ENCODE results near the gene TPRG1. TPM values are rescaled to one million over a fixed set of nuclear protein-coding genes. Genes with fewer than 3 reads are reported as not detected.

Gene TPRG1
- total and polyA plus RNA-seq, 2 donors (not counting 1 experiment from before 2014, with no cell fraction given), result 0.47 to 0.99 TPM

DNA sequence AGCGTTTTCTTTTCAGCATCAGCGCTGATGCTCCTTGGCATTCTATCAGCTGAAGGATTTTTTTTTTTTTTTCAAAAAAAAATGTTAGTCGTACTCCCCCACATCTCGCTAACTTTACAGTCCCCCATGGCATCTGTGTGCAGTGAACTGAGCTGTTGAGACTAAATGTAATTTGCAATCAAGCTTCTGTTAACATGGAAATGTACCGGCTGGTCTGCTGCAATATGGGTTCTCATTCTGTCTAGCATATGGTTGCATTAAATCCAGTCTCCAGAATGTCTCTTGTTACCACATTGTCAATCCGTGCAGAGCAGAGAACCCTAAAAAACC lies 32.2 kb upstream of the TPRG1 start:
- no peak overlapping the region for H2AFZ ChIP-seq (ENCODE audit: low read length)

GRCh38 chr3:189142527-189142926 lies 29.2 kb upstream of the TPRG1 start:
- Histone ChIP-seq H3K27me3 (ENCODE audit: control insufficient read depth, insufficient read depth, low read length) (peaks cover 7% of the 10 kb centered on the region), H3K4me3 (replicated peaks in 1 of 4; ENCODE audit: control extremely low read depth in 1 of 4, insufficient read depth in 1 of 4, low read depth in 3 of 4, low read length in 4 of 4) (no peak overlapping the region), H4K20me1 (ENCODE audit: control insufficient read depth, extremely low read depth, insufficient read depth, low read length) (no peaks in the 10 kb centered on the region), H3K4me2 (ENCODE audit: extremely low read depth, insufficient read depth, low read length) (no peak overlapping the region), H3K9me3 (ENCODE audit: control insufficient read depth, insufficient read depth, low read depth, low read length) (no peaks in the 10 kb centered on the region), H3K36me3 (ENCODE audit: control insufficient read depth, insufficient read depth, low read length) (no peaks in the 10 kb centered on the region), H3K4me1 (ENCODE audit: control insufficient read depth, extremely low read depth, insufficient read depth, low read length) (no peaks in the 10 kb centered on the region), H2AFZ (ENCODE audit: low read length) (no peak overlapping the region), H3K9ac (ENCODE audit: insufficient read depth, low read length) (no peak overlapping the region), H3K27ac (ENCODE audit: insufficient read depth, low read length) (no peak overlapping the region), H3K79me2 (ENCODE audit: control insufficient read depth, insufficient read depth, low read length) (no peaks in the 10 kb centered on the region)
- no peak for DNase-seq (ENCODE audit: low read depth in 2 of 2)
- TF ChIP-seq EZH2 (IDR thresholded peaks at IDR 0.05; ENCODE audit: low read length, missing control alignments), result no peak
- no peak for TF ChIP-seq CTCF (conservative IDR thresholded peaks at IDR 0.05 in 1 of 2, IDR thresholded peaks at IDR 0.05 in 1 of 2; ENCODE audit: low read depth in 1 of 2, low read length in 2 of 2)

More for the DNA sequence above, 32.2 kb upstream of the TPRG1 start:
- no peak for TF ChIP-seq CTCF (conservative IDR thresholded peaks at IDR 0.05 in 1 of 2, IDR thresholded peaks at IDR 0.05 in 1 of 2; ENCODE audit: low read depth in 1 of 2, low read length in 2 of 2)
- no peak for TF ChIP-seq EZH2 (IDR thresholded peaks at IDR 0.05; ENCODE audit: low read length, missing control alignments)
- H3K27ac ChIP-seq (ENCODE audit: insufficient read depth, low read length), result no peak overlapping the region
- no peaks in the 10 kb centered on the region for H4K20me1 ChIP-seq (ENCODE audit: control insufficient read depth, extremely low read depth, insufficient read depth, low read length)
- no peaks in the 10 kb centered on the region for H3K4me1 ChIP-seq (ENCODE audit: control insufficient read depth, extremely low read depth, insufficient read depth, low read length)
- H3K4me3 ChIP-seq (replicated peaks in 1 of 4; ENCODE audit: control extremely low read depth in 1 of 4, insufficient read depth in 1 of 4, low read depth in 3 of 4, low read length in 4 of 4), result no peak overlapping the region
- no peak overlapping the region for H3K4me2 ChIP-seq (ENCODE audit: extremely low read depth, insufficient read depth, low read length)
- H3K9me3 ChIP-seq (ENCODE audit: control insufficient read depth, insufficient read depth, low read depth, low read length), result no peaks in the 10 kb centered on the region
- H3K27me3 ChIP-seq (ENCODE audit: control insufficient read depth, insufficient read depth, low read length), result peaks cover 7% of the 10 kb centered on the region
- no peaks in the 10 kb centered on the region for H3K36me3 ChIP-seq (ENCODE audit: control insufficient read depth, insufficient read depth, low read length)
- peak in 1 of 2 donors; percentile 28 for DNase-seq (ENCODE audit: low read depth in 2 of 2)
- no peak overlapping the region for H3K9ac ChIP-seq (ENCODE audit: insufficient read depth, low read length)
- H3K79me2 ChIP-seq (ENCODE audit: control insufficient read depth, insufficient read depth, low read length), result no peaks in the 10 kb centered on the region

- Histone ChIP-seq H3K27me3 (ENCODE audit: control insufficient read depth, insufficient read depth, low read length) (peaks cover 7% of the 10 kb centered on the region), H3K27ac (ENCODE audit: insufficient read depth, low read length) (no peak overlapping the region), H2AFZ (ENCODE audit: low read length) (no peak overlapping the region), H3K4me1 (ENCODE audit: control insufficient read depth, extremely low read depth, insufficient read depth, low read length) (no peaks in the 10 kb centered on the region), H3K4me2 (ENCODE audit: extremely low read depth, insufficient read depth, low read length) (no peak overlapping the region), H3K9me3 (ENCODE audit: control insufficient read depth, insufficient read depth, low read depth, low read length) (no peaks in the 10 kb centered on the region), H3K36me3 (ENCODE audit: control insufficient read depth, insufficient read depth, low read length) (no peaks in the 10 kb centered on the region), H3K4me3 (replicated peaks in 1 of 4; ENCODE audit: control extremely low read depth in 1 of 4, insufficient read depth in 1 of 4, low read depth in 3 of 4, low read length in 4 of 4) (no peak overlapping the region), H3K9ac (ENCODE audit: insufficient read depth, low read length) (no peak overlapping the region), H4K20me1 (ENCODE audit: control insufficient read depth, extremely low read depth, insufficient read depth, low read length) (no peaks in the 10 kb centered on the region), H3K79me2 (ENCODE audit: control insufficient read depth, insufficient read depth, low read length) (no peaks in the 10 kb centered on the region)
- TF ChIP-seq EZH2 (IDR thresholded peaks at IDR 0.05; ENCODE audit: low read length, missing control alignments) (no peak), CTCF (conservative IDR thresholded peaks at IDR 0.05 in 1 of 2, IDR thresholded peaks at IDR 0.05 in 1 of 2; ENCODE audit: low read depth in 1 of 2, low read length in 2 of 2) (no peak)
- DNase-seq (ENCODE audit: low read depth in 2 of 2), result peak in 1 of 2 donors; percentile 52
These were observed 28.4 kb upstream of the TPRG1 start for GRCh38 chr3:189143321-189143720.

Measured in fibroblast of lung (primary cell).